ENCODE results near the gene ST7.

Gene ST7

GRCh38 chr7:117061751-117062150 lies 108.5 kb downstream of the ST7 start:
- DNase-seq, result no peak
- Histone ChIP-seq H3K27me3 (no peaks in the 10 kb centered on the region), H3K9me3 (no peaks in the 10 kb centered on the region)

GRCh38 chr7:117062300-117062699 lies 109.0 kb downstream of the ST7 start:
- TF ChIP-seq CTCF (IDR thresholded peaks at IDR 0.05; ENCODE audit: low read depth, low read length), result no peak
- Histone ChIP-seq H3K27me3 (no peaks in the 10 kb centered on the region), H3K9me3 (no peaks in the 10 kb centered on the region), H3K4me1 (no peaks in the 10 kb centered on the region; the same call in none of the 2 replicates), H3K36me3 (no peaks in the 10 kb centered on the region), H3K4me3 (ENCODE audit: low read depth, low read length) (no peak overlapping the region)
- DNase-seq, result no peak

More at GRCh38 chr7:117061751-117062150, 108.5 kb downstream of the ST7 start:
- no peaks in the 10 kb centered on the region; the same call in none of the 2 replicates for H3K4me1 ChIP-seq
- H3K4me3 ChIP-seq (ENCODE audit: low read depth, low read length), result no peak overlapping the region
- no peak for TF ChIP-seq CTCF (IDR thresholded peaks at IDR 0.05; ENCODE audit: low read depth, low read length)
- no peaks in the 10 kb centered on the region for H3K36me3 ChIP-seq

- Histone ChIP-seq H3K9me3 (no peaks in the 10 kb centered on the region), H3K27me3 (no peaks in the 10 kb centered on the region), H3K4me3 (ENCODE audit: low read depth, low read length) (no peak overlapping the region), H3K36me3 (no peaks in the 10 kb centered on the region), H3K4me1 (peaks cover 14% of the 10 kb centered on the region)
- DNase-seq, result no peak
- no peak for TF ChIP-seq CTCF (IDR thresholded peaks at IDR 0.05; ENCODE audit: low read depth, low read length)
Observed at GRCh38 chr7:117064688-117065087, 111.4 kb downstream of the ST7 start.

- Histone ChIP-seq H3K36me3 (no peaks in the 10 kb centered on the region), H3K4me3 (ENCODE audit: low read depth, low read length) (no peak overlapping the region), H3K4me1 (peaks cover 19% of the 10 kb centered on the region), H3K27me3 (no peaks in the 10 kb centered on the region), H3K9me3 (no peaks in the 10 kb centered on the region)
- no peak for TF ChIP-seq CTCF (IDR thresholded peaks at IDR 0.05; ENCODE audit: low read depth, low read length)
- DNase-seq, result no peak
Observed at GRCh38 chr7:117065571-117066150, 112.4 kb downstream of the ST7 start.

GRCh38 chr7:117066668-117067067 lies 113.4 kb downstream of the ST7 start:
- no peak for DNase-seq
- no peaks in the 10 kb centered on the region for H3K36me3 ChIP-seq
- no peaks in the 10 kb centered on the region for H3K27me3 ChIP-seq
- no peak for TF ChIP-seq CTCF (IDR thresholded peaks at IDR 0.05; ENCODE audit: low read depth, low read length)
- peaks cover 23% of the 10 kb centered on the region for H3K4me1 ChIP-seq
- no peak overlapping the region for H3K4me3 ChIP-seq (ENCODE audit: low read depth, low read length)
- H3K9me3 ChIP-seq, result no peaks in the 10 kb centered on the region

GRCh38 chr7:117067340-117067739 lies 114.0 kb downstream of the ST7 start:
- Histone ChIP-seq H3K27me3 (no peaks in the 10 kb centered on the region), H3K36me3 (no peaks in the 10 kb centered on the region), H3K4me3 (ENCODE audit: low read depth, low read length) (no peak overlapping the region), H3K9me3 (no peaks in the 10 kb centered on the region), H3K4me1 (peaks cover 30% of the 10 kb centered on the region)
- DNase-seq, result no peak
- TF ChIP-seq CTCF (IDR thresholded peaks at IDR 0.05; ENCODE audit: low read depth, low read length), result no peak

Data from BE2C (cell line).